ENCODE data around the gene MACROD2.

DNA sequence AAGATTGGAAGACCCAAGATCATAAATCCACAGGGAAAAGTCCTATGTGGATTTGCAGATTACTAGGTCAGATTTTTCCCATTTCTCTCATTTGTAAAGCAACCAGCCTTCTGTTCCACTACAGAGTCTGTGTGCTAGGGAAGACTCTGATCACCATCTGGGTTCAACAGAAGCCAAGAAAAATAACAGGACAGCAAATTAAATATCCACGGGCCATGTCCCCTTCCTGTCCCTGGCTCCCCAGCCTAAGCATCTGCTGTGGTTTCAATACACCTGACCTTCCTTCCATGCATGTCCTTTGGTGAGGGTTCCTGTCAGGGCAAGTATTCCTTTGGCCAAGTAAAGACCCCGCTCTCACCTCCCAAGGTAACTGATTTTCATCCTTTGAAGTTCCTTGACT lies 2019.1 kb downstream of the MACROD2 start:
- TF ChIP-seq TAF1 (IDR thresholded peaks at IDR 0.05; ENCODE audit: low read depth, low read length) (no peak), POLR2A (IDR thresholded peaks at IDR 0.05; ENCODE audit: low read depth, low read length) (no peak)
